Brain microvascular endothelial cell (primary cell): ENCODE results near the gene MCRIP1.
A peak's percentile ranks its signal among the peaks of the same experiment; 100 is the strongest.

Experiments
- DNase-seq: peaks from one replicate; pipeline ENCODE4 v3.0.0-alpha.2; 2020
- H3K27ac ChIP-seq: fragments of 250-450 bp; sonication (Bioruptor Pico); 2 replicates; pipeline ENCODE4 v1.5.1; 2020; ENCODE audit warnings: mild to moderate bottlenecking, moderate library complexity
- H3K27me3 ChIP-seq: fragments of 250-450 bp; sonication (Bioruptor Pico); replicated peaks from 2 replicates; pipeline ENCODE4 v1.5.1; 2020; ENCODE audit warnings: mild to moderate bottlenecking
- H3K36me3 ChIP-seq: fragments of 250-450 bp; sonication (Bioruptor Pico); replicated peaks from 2 replicates; pipeline ENCODE4 v1.5.1; 2020; ENCODE audit warnings: mild to moderate bottlenecking
- H3K4me3 ChIP-seq: 2 replicates; pipeline ENCODE4 v1.5.1; 2011; ENCODE audit warnings: low read depth, mild to moderate bottlenecking, control low read depth, low read length, moderate library complexity
- in situ Hi-C: cut with HindIII; loops from 2 replicates; pipeline ENCODE4 v1.10.0; 2017; ENCODE audit warnings: low sequenced_read_pairs, low pct_ligation_motif_present
- TF ChIP-seq, protein P1 (sequence below): IDR thresholded peaks from 2 replicates; pipeline ENCODE4 v1.5.1; 2011; ENCODE audit warnings: low read depth, mild to moderate bottlenecking, moderate library complexity, low read length, control low read depth, inconsistent platforms; ENCODE audit errors: missing control alignments

MCRIP1 gene

DNA sequence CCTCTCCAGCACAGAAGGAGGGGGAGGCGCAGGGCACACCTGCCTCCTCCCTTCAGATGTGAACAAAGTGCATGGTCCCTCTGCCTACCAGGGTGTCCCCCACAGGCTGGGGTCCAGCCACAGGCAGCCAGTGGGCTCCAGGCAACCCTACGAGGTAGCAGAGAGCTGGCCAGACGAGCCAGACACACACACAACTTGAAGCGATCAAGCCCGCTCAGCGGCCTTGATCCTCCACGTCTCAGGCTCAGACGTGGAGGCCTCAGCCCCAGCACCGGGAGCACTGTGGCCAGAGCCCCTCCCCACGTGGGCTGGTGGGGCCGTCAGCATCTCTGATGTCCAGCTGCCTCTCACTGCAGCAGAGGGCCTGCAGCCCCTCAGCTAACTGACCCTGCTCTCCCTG lies 8.5 kb downstream of the MCRIP1 start:
- Histone ChIP-seq H3K36me3 (peaks cover 6% of the 10 kb centered on the region), H3K27ac (no peak overlapping the region), H3K27me3 (no peaks in the 10 kb centered on the region), H3K4me3 (no peak overlapping the region)
- DNase-seq = no peak
- in situ Hi-C loops = no loop called here
- TF ChIP-seq, protein P1, sequence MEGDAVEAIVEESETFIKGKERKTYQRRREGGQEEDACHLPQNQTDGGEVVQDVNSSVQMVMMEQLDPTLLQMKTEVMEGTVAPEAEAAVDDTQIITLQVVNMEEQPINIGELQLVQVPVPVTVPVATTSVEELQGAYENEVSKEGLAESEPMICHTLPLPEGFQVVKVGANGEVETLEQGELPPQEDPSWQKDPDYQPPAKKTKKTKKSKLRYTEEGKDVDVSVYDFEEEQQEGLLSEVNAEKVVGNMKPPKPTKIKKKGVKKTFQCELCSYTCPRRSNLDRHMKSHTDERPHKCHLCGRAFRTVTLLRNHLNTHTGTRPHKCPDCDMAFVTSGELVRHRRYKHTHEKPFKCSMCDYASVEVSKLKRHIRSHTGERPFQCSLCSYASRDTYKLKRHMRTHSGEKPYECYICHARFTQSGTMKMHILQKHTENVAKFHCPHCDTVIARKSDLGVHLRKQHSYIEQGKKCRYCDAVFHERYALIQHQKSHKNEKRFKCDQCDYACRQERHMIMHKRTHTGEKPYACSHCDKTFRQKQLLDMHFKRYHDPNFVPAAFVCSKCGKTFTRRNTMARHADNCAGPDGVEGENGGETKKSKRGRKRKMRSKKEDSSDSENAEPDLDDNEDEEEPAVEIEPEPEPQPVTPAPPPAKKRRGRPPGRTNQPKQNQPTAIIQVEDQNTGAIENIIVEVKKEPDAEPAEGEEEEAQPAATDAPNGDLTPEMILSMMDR = no peak

DNA sequence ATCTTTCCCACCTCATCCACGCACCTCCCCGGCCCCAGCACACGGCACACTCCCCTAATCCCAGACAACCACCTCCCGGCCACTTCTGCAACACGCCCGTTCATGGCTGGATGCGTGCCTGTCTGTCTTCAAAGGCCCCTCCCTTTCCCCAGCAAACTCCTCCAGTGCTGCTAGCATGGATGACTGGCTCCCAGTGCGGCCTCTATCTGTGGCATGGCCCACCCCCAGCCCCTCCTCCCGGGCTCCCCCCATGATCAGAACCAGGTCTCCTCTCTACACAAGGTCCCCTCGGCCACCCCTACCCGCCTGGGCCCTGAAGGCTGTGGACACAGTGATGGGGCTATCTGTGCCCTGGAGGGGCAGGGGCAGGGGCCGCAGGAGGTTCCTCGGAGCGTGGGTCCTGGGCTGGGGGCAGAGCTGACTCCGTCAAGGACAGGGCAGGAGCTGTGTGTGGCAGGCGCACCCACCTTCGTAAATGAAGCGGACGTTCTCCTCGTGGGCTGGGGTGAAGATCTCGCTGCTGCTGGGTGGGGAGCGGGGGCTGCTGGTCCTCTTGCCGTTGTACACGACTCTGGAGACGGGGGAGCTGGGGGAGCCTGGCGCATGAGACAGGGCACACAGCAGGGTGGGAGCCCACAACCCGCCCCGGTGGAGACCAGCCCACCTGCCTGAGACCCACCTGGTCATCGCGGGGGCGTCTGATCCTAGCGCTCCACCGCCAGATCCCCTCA lies 9.1 kb downstream of the MCRIP1 start:
- in situ Hi-C loops = no loop called here

DNA sequence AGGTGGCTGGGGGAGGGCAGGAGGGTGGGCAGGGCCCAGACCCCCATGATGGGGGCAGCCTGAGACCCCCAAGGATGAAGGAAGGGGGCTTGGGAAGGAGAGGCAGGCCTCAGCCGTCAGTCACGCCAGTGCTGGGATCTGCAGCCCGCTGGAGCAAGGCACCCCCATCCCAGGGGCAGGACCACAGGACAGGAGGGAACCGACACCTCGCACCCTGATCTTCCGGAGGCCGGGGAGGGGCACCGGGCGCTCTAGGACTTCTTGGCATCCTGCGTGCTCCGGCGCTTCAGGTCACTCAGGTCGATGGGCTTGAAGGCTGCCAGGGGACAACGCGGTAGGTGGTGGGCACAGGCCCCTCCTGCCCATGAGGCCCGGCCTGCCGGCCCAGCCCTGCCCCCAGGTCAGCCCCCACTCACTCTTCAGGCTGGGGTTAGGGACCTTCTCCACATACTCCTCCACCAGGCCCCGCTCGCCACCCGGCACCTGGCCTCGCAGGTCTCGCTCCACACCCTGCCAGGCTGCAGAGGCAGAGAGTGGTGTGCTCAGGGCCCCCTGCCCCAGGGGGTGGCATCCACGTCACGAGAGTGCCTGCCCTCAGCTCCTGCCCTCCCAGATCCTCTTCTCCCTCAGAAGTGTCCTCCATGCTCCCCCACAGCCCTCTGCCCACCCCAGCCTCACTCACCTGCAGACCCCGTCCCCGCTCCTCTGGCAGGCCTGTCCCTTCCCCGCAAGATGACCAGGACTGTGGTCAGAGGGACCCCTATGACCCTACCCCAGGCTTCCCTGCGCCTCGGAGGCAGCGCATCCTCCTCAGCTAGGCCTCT lies 9.9 kb downstream of the MCRIP1 start:
- H3K36me3 ChIP-seq = peaks cover 6% of the 10 kb centered on the region
- H3K4me3 ChIP-seq = no peak overlapping the region
- H3K27me3 ChIP-seq = no peaks in the 10 kb centered on the region
- no peak for DNase-seq
- in situ Hi-C loops = no loop called here
- no peak overlapping the region for H3K27ac ChIP-seq
- TF ChIP-seq, protein P1 = no peak

More for the DNA sequence above, 9.1 kb downstream of the MCRIP1 start:
- TF ChIP-seq, protein P1 = no peak
- no peak overlapping the region for H3K4me3 ChIP-seq
- DNase-seq = no peak
- no peaks in the 10 kb centered on the region for H3K27me3 ChIP-seq
- H3K36me3 ChIP-seq = peaks cover 6% of the 10 kb centered on the region
- no peak overlapping the region for H3K27ac ChIP-seq

DNA sequence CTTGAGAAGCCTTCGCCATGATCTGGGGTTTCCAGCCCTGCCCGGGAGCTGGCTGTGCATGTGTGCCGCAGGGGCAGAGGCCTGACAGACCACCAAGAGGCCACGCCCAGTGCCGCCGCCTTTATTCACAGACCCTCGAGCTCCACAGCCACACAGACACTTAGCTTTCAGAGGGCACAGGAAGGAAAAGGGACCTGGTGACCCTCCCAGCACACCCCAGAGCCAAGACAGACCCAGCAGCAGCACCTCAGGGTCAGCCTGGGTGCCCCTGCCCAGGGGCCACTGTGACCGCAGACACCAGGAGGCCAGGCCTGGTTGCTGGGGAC lies 10.8 kb downstream of the MCRIP1 start:
- no peak for DNase-seq
- Histone ChIP-seq H3K27me3 (no peaks in the 10 kb centered on the region), H3K27ac (no peak overlapping the region), H3K36me3 (peaks cover 6% of the 10 kb centered on the region), H3K4me3 (no peak overlapping the region)
- TF ChIP-seq, protein P1 = no peak
- in situ Hi-C loops = no loop called here

DNA sequence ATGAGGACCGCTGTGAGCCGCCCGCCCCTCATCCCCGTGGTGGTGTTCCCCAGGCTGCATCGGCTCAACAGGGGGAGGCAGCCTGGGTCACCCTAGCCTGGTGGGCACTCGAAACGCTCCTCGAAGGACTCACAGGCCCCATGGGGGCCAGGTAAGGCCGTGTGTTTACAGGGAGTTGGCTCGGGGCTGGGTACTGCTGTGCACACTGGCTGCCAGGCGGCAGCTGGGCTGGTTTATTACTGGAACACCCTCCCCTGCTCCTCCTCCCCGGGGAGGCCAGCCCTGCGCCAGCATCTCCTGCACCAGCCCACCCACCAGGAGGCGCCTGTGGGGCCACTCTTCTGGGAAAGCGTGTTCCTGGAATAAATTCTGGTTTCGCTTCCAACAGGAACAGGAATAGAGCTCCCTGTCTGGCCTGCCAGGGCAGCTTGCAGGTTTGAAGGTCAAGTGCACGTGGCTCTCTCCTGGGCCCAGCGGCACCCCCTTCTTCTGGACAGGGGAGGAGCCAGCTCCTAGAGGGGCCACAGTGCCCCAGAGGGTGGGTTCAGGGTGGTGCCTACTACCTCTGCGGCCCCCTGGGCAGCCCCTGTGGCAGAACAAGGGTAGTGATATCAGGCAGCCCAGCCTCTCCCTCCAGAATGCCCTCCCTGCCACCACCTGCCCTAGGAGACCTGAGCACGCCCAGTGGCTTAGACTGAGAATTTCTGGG lies 11.3 kb downstream of the MCRIP1 start:
- Histone ChIP-seq H3K27ac (no peak overlapping the region), H3K4me3 (no peak overlapping the region), H3K36me3 (peaks cover 6% of the 10 kb centered on the region), H3K27me3 (no peaks in the 10 kb centered on the region)
- in situ Hi-C loops = no loop called here
- peak; percentile 35 for DNase-seq
- TF ChIP-seq, protein P1 = peak; percentile 62
